H1 (cell line): ENCODE data around the gene LRRC32. TPM values are rescaled to one million over a fixed set of nuclear protein-coding genes. Genes with fewer than 3 reads are reported as not detected.

Experiments
- CTCF ChIA-PET: fragments of 300-600 bp; sonication (Branson Sonifier 250); formaldehyde crosslinking; loops from one replicate; lab custom pipeline; 2021; ENCODE audit not compliant: partially characterized antibody; lab: Charles Lee
- POLR2A ChIA-PET: fragments of 300-600 bp; sonication (Branson Sonifier 250); formaldehyde crosslinking; loops from one replicate; lab custom pipeline; 2021; ENCODE audit warnings: inconsistent platforms; ENCODE audit not compliant: partially characterized antibody; lab: Charles Lee
- DNase-seq, 2 experiments: peaks; one replicate each; pipeline versions ENCODE4 v3.0.0 to v3.0.0-alpha.2; 2010 to 2022; ENCODE audit warnings: low spot score in 2 of 2, low read depth in 1 of 2, mixed read lengths in 1 of 2
- FAIRE-seq: peaks from 2 replicates; lab custom pipeline; 2011; peaks lifted over from hg19 to GRCh38; lab: Jason Lieb, UNC
- H2AFZ ChIP-seq: 2 replicates; pipeline ENCODE4 v1.8.1; 2012; ENCODE audit warnings: low read length, inconsistent platforms
- H2AK5ac ChIP-seq: 2 replicates; pipeline ENCODE4 v1.6.1; 2013; ENCODE audit warnings: low read depth, low read length
- H2BK120ac ChIP-seq: replicated peaks from 2 replicates; pipeline ENCODE3; 2013; ENCODE audit warnings: low read depth, low read length, inconsistent platforms
- H2BK12ac ChIP-seq: 2 replicates; pipeline ENCODE4 v1.6.1; 2013; ENCODE audit warnings: low read depth, low read length
- H2BK15ac ChIP-seq: 2 replicates; pipeline ENCODE4 v1.6.1; 2013; ENCODE audit warnings: low read length
- H2BK20ac ChIP-seq: 2 replicates; pipeline ENCODE4 v1.6.1; 2013; ENCODE audit warnings: low read length
- H2BK5ac ChIP-seq: 2 replicates; pipeline ENCODE4 v1.6.1; 2013; ENCODE audit warnings: low read depth, low read length
- H3K14ac ChIP-seq: 2 replicates; pipeline ENCODE4 v1.6.1; 2013; ENCODE audit warnings: inconsistent platforms; ENCODE audit not compliant: insufficient read length
- H3K18ac ChIP-seq: 2 replicates; pipeline ENCODE4 v1.6.1; 2013; ENCODE audit warnings: low read length; ENCODE audit errors: extremely low read depth
- H3K23ac ChIP-seq: 2 replicates; pipeline ENCODE4 v1.6.1; 2013; ENCODE audit warnings: inconsistent platforms; ENCODE audit not compliant: insufficient read length
- H3K23me2 ChIP-seq: 2 replicates; pipeline ENCODE4 v1.6.1; 2013; ENCODE audit warnings: low read depth, low read length
- H3K27ac ChIP-seq: 2 replicates; pipeline ENCODE4 v1.6.1; 2011; ENCODE audit warnings: low read depth, low read length, inconsistent platforms
- H3K27me3 ChIP-seq, 4 experiments: replicated peaks in 1 of 4; 1 replicate in 1 of 4; 2 replicates in 3 of 4; pipeline versions ENCODE4 v1.6.1 to v1.8.1; 2011 to 2013; ENCODE audit warnings: low read length in 3 of 4, mild to moderate bottlenecking in 3 of 4, inconsistent platforms in 2 of 4, mixed read lengths in 2 of 4, moderate library complexity in 1 of 4; ENCODE audit not compliant: control insufficient read depth in 3 of 4, insufficient read depth in 3 of 4; ENCODE audit errors: extremely low read depth in 1 of 4
- H3K36me3 ChIP-seq, 4 experiments: 2 replicates each; pipeline versions ENCODE4 v1.6.1 to v1.8.1; 2011 to 2013; ENCODE audit warnings: mild to moderate bottlenecking in 4 of 4, low read length in 3 of 4, moderate library complexity in 2 of 4, control low read depth in 1 of 4, inconsistent platforms in 1 of 4; ENCODE audit not compliant: insufficient read depth in 4 of 4, control insufficient read depth in 2 of 4
- H3K4ac ChIP-seq: replicated peaks from 2 replicates; pipeline ENCODE3; 2013; ENCODE audit warnings: low read length, low read depth, mixed read lengths, inconsistent platforms; ENCODE audit not compliant: insufficient read length
- H3K4me1 ChIP-seq, 4 experiments: replicated peaks in 1 of 4; 1 replicate in 1 of 4; 2 replicates in 3 of 4; pipeline versions ENCODE4 v1.6.1 to v1.8.1; 2011 to 2013; ENCODE audit warnings: low read length in 3 of 4, inconsistent platforms in 2 of 4, mixed read lengths in 1 of 4; ENCODE audit not compliant: insufficient read depth in 4 of 4, control insufficient read depth in 3 of 4
- H3K4me2 ChIP-seq, 2 experiments: 2 replicates each; pipeline versions ENCODE4 v1.6.1 to v1.8.1; 2011 to 2013; ENCODE audit warnings: low read depth in 2 of 2, low read length in 2 of 2, control low read depth in 1 of 2, inconsistent platforms in 1 of 2, mild to moderate bottlenecking in 1 of 2; ENCODE audit not compliant: insufficient read depth in 1 of 2
- H3K4me3 ChIP-seq, 4 experiments: fragments of 200-600, 300-600 bp in 1 of 4; sonication (generic), shearing (Covaris generic), sonication (Bioruptor Twin) in 1 of 4; 2 replicates each; pipeline versions ENCODE4 v1.5.1 to v1.8.1; 2011 to 2016; ENCODE audit warnings: low read length in 4 of 4, low read depth in 3 of 4, control low read depth in 2 of 4, inconsistent platforms in 2 of 4, mild to moderate bottlenecking in 2 of 4, mixed read lengths in 1 of 4, moderate library complexity in 1 of 4; ENCODE audit not compliant: insufficient read depth in 2 of 4; ENCODE audit errors: extremely low read depth in 1 of 4
- H3K56ac ChIP-seq: replicated peaks from 2 replicates; pipeline ENCODE3; 2013; ENCODE audit warnings: low read depth, mild to moderate bottlenecking, mixed read lengths, low read length, inconsistent platforms; ENCODE audit not compliant: insufficient read length
- H3K79me1 ChIP-seq: 2 replicates; pipeline ENCODE4 v1.6.1; 2013; ENCODE audit warnings: low read depth, low read length, control low read depth
- H3K79me2 ChIP-seq, 2 experiments: 2 replicates each; pipeline versions ENCODE4 v1.6.1 to v1.8.1; 2012 to 2013; ENCODE audit warnings: low read length in 2 of 2, mild to moderate bottlenecking in 2 of 2, inconsistent platforms in 1 of 2; ENCODE audit not compliant: insufficient read depth in 2 of 2, control insufficient read depth in 1 of 2
- H3K9ac ChIP-seq, 4 experiments: replicated peaks in 1 of 4; 1 replicate in 1 of 4; 2 replicates in 3 of 4; pipeline versions ENCODE4 v1.6.1 to v1.8.1; 2011 to 2013; ENCODE audit warnings: low read depth in 3 of 4, low read length in 3 of 4, control low read depth in 2 of 4, mild to moderate bottlenecking in 2 of 4, moderate library complexity in 2 of 4, inconsistent platforms in 1 of 4; ENCODE audit errors: extremely low read depth in 1 of 4
- H3K9me3 ChIP-seq, 2 experiments: 2 replicates each; pipeline versions ENCODE4 v1.6.1 to v1.8.1; 2012 to 2013; ENCODE audit warnings: mild to moderate bottlenecking in 2 of 2, moderate library complexity in 2 of 2, control low read depth in 1 of 2, inconsistent platforms in 1 of 2, low read depth in 1 of 2, low read length in 1 of 2, mixed read lengths in 1 of 2; ENCODE audit not compliant: insufficient read depth in 2 of 2
- H4K20me1 ChIP-seq, 2 experiments: replicated peaks in 1 of 2; 2 replicates each; pipeline versions ENCODE3 to v1.8.1; 2011 to 2013; ENCODE audit warnings: inconsistent platforms in 2 of 2, low read length in 2 of 2, mild to moderate bottlenecking in 1 of 2; ENCODE audit not compliant: insufficient read depth in 2 of 2, control insufficient read depth in 1 of 2
- H4K5ac ChIP-seq: 2 replicates; pipeline ENCODE4 v1.6.1; 2013; ENCODE audit warnings: low read length, low read depth, mixed read lengths, inconsistent platforms; ENCODE audit not compliant: insufficient read length
- H4K8ac ChIP-seq: 2 replicates; pipeline ENCODE4 v1.8.0; 2013; ENCODE audit warnings: mild to moderate bottlenecking, moderate library complexity, low read length, inconsistent platforms; ENCODE audit not compliant: insufficient read depth; ENCODE audit errors: extremely low read depth
- H4K91ac ChIP-seq: replicated peaks from 2 replicates; pipeline ENCODE3; 2013; ENCODE audit warnings: low read length, mixed read lengths, inconsistent platforms; ENCODE audit not compliant: insufficient read length
- SIRT6 ChIP-seq: IDR thresholded peaks from one replicate; pipeline ENCODE4 v1.7.1; 2012; ENCODE audit warnings: low read length, inconsistent platforms
- SP2 ChIP-seq: IDR thresholded peaks from 2 replicates; pipeline ENCODE4 v1.6.1; 2012; ENCODE audit warnings: mild to moderate bottlenecking, low read length, inconsistent platforms
- polyA plus RNA-seq, 7 experiments: library from polyadenylated mRNA; depleted of rRNA in 3 of 7; stranded (reverse) in 5 of 7; unstranded in 2 of 7; fragments of >200 nt in 5 of 7; fragments of 200-250 nt in 2 of 7; gene quantifications; 1 replicate in 5 of 7; 2 replicates in 1 of 7; 4 replicates in 1 of 7; pipeline versions ENCODE4 v1.2.1 to v1.2.3, GENCODE V29; 2011 to 2013; ENCODE audit warnings: missing spikeins in 2 of 7, mixed read lengths in 2 of 7
- total RNA-seq: library from RNA; stranded (reverse); fragmentation: NEBNext Ultra II Directional; extraction: Animal tissue kit (Norgen Biotek cat#: 25700); gene quantifications from 2 replicates; pipeline ENCODE4 v1.2.1, GENCODE V29; 2021
- TF ChIP-seq, protein P1 (sequence below): IDR thresholded peaks from 2 replicates; pipeline ENCODE4 v1.6.1; 2012; ENCODE audit warnings: inconsistent platforms
- TF ChIP-seq, protein P2 (sequence below): IDR thresholded peaks from 2 replicates; pipeline ENCODE4 v1.6.1; 2012; ENCODE audit warnings: low read length, inconsistent platforms

Gene LRRC32
- total and polyA plus RNA-seq, 2 of the 8 experiments (the other 6 are each of a cell fraction or from before 2014, with no cell fraction given), result 0.99 to 1.9 TPM

DNA sequence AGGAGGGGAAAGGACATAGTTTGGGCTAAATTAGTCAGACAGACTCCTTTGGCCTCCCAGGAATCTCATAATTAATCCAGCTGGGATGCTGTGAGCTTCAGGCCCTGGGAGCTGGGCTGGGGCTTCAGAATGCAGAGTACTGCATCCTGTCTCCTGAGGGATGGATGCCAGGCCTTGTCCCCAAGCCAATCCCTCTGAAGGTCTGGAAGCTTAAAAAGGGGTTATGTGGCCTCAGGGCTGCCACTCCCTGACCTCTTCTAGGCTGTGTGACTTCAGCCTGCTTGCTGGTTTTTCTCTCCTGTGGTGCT, 6.9 kb upstream of the LRRC32 start:
- FAIRE-seq, result no peak
- H4K91ac ChIP-seq, result no peak overlapping the region
- no peak overlapping the region for H2AK5ac ChIP-seq
- ChIA-PET CTCF (interaction anchor here (0.8 to 8.7 kb wide), 9 partner anchors 9 to 283 kb away, joined by 3 to 62 read pairs (median 6); no protein-coding TSS in a partner anchor), POLR2A (interaction anchor here (0.6 kb wide), 1 partner anchor 231 kb away, joined by 3 read pairs; no protein-coding TSS in a partner anchor)
- H2BK12ac ChIP-seq, result no peak overlapping the region
- H3K27me3 ChIP-seq, result no peaks in the 10 kb centered on the region; a peak in 2 of 7 replicates
- H4K5ac ChIP-seq, result no peak overlapping the region
- no peak overlapping the region for H3K23ac ChIP-seq
- no peak overlapping the region for H2AFZ ChIP-seq
- no peak overlapping the region for H3K27ac ChIP-seq
- H3K4me2 ChIP-seq, result no peak overlapping the region
- no peaks in the 10 kb centered on the region for H3K79me1 ChIP-seq
- no peak overlapping the region for H2BK120ac ChIP-seq
- no peak overlapping the region for H3K4me3 ChIP-seq
- H4K8ac ChIP-seq, result no peak overlapping the region
- no peaks in the 10 kb centered on the region for H3K4me1 ChIP-seq
- no peak overlapping the region for H2BK15ac ChIP-seq
- no peak overlapping the region for H2BK5ac ChIP-seq
- H3K79me2 ChIP-seq, result no peaks in the 10 kb centered on the region
- H3K18ac ChIP-seq, result no peak overlapping the region
- H3K9me3 ChIP-seq, result no peaks in the 10 kb centered on the region
- H3K14ac ChIP-seq, result no peak overlapping the region
- H2BK20ac ChIP-seq, result no peak overlapping the region
- H4K20me1 ChIP-seq, result peaks cover 0 to 2% of the 10 kb centered on the region in 2 experiments
- H3K23me2 ChIP-seq, result no peaks in the 10 kb centered on the region
- DNase-seq, result no peak
- TF ChIP-seq SP2 (no peak), SIRT6 (no peak)
- TF ChIP-seq, protein P1, sequence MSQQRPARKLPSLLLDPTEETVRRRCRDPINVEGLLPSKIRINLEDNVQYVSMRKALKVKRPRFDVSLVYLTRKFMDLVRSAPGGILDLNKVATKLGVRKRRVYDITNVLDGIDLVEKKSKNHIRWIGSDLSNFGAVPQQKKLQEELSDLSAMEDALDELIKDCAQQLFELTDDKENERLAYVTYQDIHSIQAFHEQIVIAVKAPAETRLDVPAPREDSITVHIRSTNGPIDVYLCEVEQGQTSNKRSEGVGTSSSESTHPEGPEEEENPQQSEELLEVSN, result no peak
- TF ChIP-seq, protein P2, sequence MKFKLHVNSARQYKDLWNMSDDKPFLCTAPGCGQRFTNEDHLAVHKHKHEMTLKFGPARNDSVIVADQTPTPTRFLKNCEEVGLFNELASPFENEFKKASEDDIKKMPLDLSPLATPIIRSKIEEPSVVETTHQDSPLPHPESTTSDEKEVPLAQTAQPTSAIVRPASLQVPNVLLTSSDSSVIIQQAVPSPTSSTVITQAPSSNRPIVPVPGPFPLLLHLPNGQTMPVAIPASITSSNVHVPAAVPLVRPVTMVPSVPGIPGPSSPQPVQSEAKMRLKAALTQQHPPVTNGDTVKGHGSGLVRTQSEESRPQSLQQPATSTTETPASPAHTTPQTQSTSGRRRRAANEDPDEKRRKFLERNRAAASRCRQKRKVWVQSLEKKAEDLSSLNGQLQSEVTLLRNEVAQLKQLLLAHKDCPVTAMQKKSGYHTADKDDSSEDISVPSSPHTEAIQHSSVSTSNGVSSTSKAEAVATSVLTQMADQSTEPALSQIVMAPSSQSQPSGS, result no peak
- no peaks in the 10 kb centered on the region for H3K36me3 ChIP-seq
- no peak overlapping the region for H3K4ac ChIP-seq
- no peak overlapping the region for H3K56ac ChIP-seq
- H3K9ac ChIP-seq, result no peak overlapping the region
